Lung (tissue), 12 donors: ENCODE data around the gene RAI1. TPM values are rescaled to one million over a fixed set of nuclear protein-coding genes. Genes with fewer than 3 reads are reported as not detected.

Source experiments
- ATAC-seq: fragments of 200-7000 bp; cut with Tn5 transposase; one replicate; pipeline ENCODE4 v1.9.1; 2020; ENCODE audit warnings: moderate number of reproducible peaks; ENCODE audit not compliant: insufficient read depth, low FRiP score
- DNase-seq, 3 donors: peaks; one replicate each; pipeline ENCODE4 v3.0.0-alpha.2; 2013 to 2017
- H3K27ac ChIP-seq, 2 donors: one replicate each; pipeline ENCODE4 v1.5.1; 2013; ENCODE audit warnings: mild to moderate bottlenecking in 2 of 2, moderate library complexity in 2 of 2, control low read depth in 1 of 2, inconsistent platforms in 1 of 2, low read depth in 1 of 2, low read length in 1 of 2
- H3K27me3 ChIP-seq, 3 donors: one replicate each; pipeline ENCODE4 v1.5.1; 2013; ENCODE audit warnings: low read length in 2 of 3; ENCODE audit not compliant: control insufficient read depth in 3 of 3, insufficient read depth in 3 of 3
- H3K36me3 ChIP-seq, 4 donors: one replicate each; pipeline ENCODE4 v1.5.1; 2013; ENCODE audit warnings: low read length in 4 of 4, mild to moderate bottlenecking in 1 of 4, moderate library complexity in 1 of 4; ENCODE audit not compliant: control insufficient read depth in 4 of 4, insufficient read depth in 4 of 4
- H3K4me1 ChIP-seq, 5 donors: one replicate each; pipeline ENCODE4 v1.5.1; 2013; ENCODE audit warnings: low read length in 5 of 5, mild to moderate bottlenecking in 2 of 5, moderate library complexity in 1 of 5; ENCODE audit not compliant: control insufficient read depth in 5 of 5, insufficient read depth in 5 of 5
- H3K4me3 ChIP-seq: one replicate; pipeline ENCODE4 v1.5.1; 2013; ENCODE audit warnings: mild to moderate bottlenecking, control low read depth, moderate library complexity
- H3K9ac ChIP-seq, 2 donors: one replicate each; pipeline ENCODE4 v1.5.1; 2013; ENCODE audit warnings: low read length in 2 of 2, control low read depth in 1 of 2; ENCODE audit not compliant: insufficient read depth in 1 of 2
- H3K9me3 ChIP-seq, 4 donors: one replicate each; pipeline ENCODE4 v1.5.1; 2013; ENCODE audit warnings: low read length in 3 of 4, mild to moderate bottlenecking in 1 of 4, moderate library complexity in 1 of 4; ENCODE audit not compliant: control insufficient read depth in 4 of 4, insufficient read depth in 3 of 4
- WGBS, 2 donors: extraction: QIAGEN DNeasy Blood & Tissue Kit; methylation state at CpG; one replicate each; pipeline ENCODE4 v1.1.7; 2013; 5-methylcytosine and 5-hydroxymethylcytosine counted together
- polyA plus RNA-seq, 2 donors: library from polyadenylated mRNA; stranded (reverse); fragments of 200-250 nt; gene quantifications; one replicate each; pipeline ENCODE4 v1.2.1, GENCODE V29; 2013
- total RNA-seq, 2 donors: library from RNA; depleted of rRNA in 1 of 2; stranded (reverse); fragments of >200 nt in 1 of 2; gene quantifications; one replicate each; pipeline ENCODE4 v1.2.1, GENCODE V29; 2014 to 2021
- TF ChIP-seq, protein P1 (sequence below): IDR thresholded peaks from 2 replicates; pipeline ENCODE4 v1.5.1; 2012; ENCODE audit warnings: mild to moderate bottlenecking; ENCODE audit errors: control extremely low read depth, extremely low read depth
- donor health status: control.
- donor health status: control.
- donor health status: Bipolar disorder and iron deficiency.
- donor health status: healthy.
- donor health status: DM: yes; HTN: yes; CAD: no.

Gene RAI1
- total and polyA plus RNA-seq, 4 donors, result 14.5 to 44.4 (median 28.3) TPM

DNA sequence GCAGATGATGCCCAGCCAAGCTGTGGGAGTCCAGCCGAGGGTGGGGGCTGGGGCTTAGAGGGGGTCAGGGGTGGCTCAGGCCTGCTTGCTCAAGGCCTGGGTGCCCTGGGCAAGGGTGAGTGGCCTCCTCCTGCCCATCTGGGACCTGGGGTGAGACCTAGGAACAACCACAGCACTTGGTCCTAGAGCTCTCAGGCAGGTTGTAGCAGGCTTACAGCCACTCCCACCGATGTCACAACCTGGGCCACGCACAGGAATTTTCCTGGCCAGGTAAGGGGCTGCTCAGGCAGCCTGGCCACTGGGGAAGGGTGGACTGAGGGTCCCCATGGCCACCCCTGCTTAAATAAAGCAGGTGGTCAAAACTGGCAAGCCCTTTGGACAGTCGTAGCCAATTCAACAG, 161.8 kb downstream of the RAI1 start:
- DNase-seq, result no peak
- Histone ChIP-seq H3K36me3 (peaks cover 0 to 17% (median 0%) of the 10 kb centered on the region in 4 donors), H3K27ac (no peak overlapping the region), H3K27me3 (no peaks in the 10 kb centered on the region), H3K4me3 (no peak overlapping the region), H3K4me1 (peaks cover 12 to 40% (median 25%) of the 10 kb centered on the region in 5 donors), H3K9ac (no peak overlapping the region), H3K9me3 (no peaks in the 10 kb centered on the region)
- ATAC-seq, result no peak
- TF ChIP-seq, protein P1, sequence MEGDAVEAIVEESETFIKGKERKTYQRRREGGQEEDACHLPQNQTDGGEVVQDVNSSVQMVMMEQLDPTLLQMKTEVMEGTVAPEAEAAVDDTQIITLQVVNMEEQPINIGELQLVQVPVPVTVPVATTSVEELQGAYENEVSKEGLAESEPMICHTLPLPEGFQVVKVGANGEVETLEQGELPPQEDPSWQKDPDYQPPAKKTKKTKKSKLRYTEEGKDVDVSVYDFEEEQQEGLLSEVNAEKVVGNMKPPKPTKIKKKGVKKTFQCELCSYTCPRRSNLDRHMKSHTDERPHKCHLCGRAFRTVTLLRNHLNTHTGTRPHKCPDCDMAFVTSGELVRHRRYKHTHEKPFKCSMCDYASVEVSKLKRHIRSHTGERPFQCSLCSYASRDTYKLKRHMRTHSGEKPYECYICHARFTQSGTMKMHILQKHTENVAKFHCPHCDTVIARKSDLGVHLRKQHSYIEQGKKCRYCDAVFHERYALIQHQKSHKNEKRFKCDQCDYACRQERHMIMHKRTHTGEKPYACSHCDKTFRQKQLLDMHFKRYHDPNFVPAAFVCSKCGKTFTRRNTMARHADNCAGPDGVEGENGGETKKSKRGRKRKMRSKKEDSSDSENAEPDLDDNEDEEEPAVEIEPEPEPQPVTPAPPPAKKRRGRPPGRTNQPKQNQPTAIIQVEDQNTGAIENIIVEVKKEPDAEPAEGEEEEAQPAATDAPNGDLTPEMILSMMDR, result no peak
- 66 to 84% methylated on average over 4 of the region's 4 CpGs for WGBS, 2 donors

- H3K9ac ChIP-seq, result no peak overlapping the region
- H3K4me1 ChIP-seq, result peaks cover 10 to 37% (median 30%) of the 10 kb centered on the region in 5 donors
- WGBS, 2 donors, result 87 to 88% methylated on average over 7 of the region's 7 CpGs
- H3K27me3 ChIP-seq, result no peaks in the 10 kb centered on the region
- no peaks in the 10 kb centered on the region for H3K9me3 ChIP-seq
- ATAC-seq (no peak), DNase-seq (no peak)
- TF ChIP-seq, protein P1, result no peak
- no peak overlapping the region for H3K4me3 ChIP-seq
- H3K36me3 ChIP-seq, result peaks cover 0 to 17% (median 0%) of the 10 kb centered on the region in 4 donors
- H3K27ac ChIP-seq, result peak overlapping the region in 1 of 2 donors; percentile 30
Measured at GRCh38 chr17:17844079-17844478, 162.8 kb downstream of the RAI1 start.

- ATAC-seq (no peak), DNase-seq (no peak)
- Histone ChIP-seq H3K4me1 (peaks cover 11 to 37% (median 30%) of the 10 kb centered on the region in 5 donors), H3K36me3 (peaks cover 0 to 17% (median 0%) of the 10 kb centered on the region in 4 donors), H3K4me3 (no peak overlapping the region), H3K9me3 (no peaks in the 10 kb centered on the region), H3K27ac (peak overlapping the region in 1 of 2 donors; percentile 30), H3K9ac (no peak overlapping the region), H3K27me3 (no peaks in the 10 kb centered on the region)
- 97% methylated on average over 6 of the region's 6 CpGs for WGBS, 2 donors
- TF ChIP-seq, protein P1, result no peak
Measured at GRCh38 chr17:17844500-17844899, 163.2 kb downstream of the RAI1 start.
